ENCODE results near the gene HSD17B13.

HSD17B13 gene

GRCh38 chr4:87266986-87267385 lies 55.7 kb downstream of the HSD17B13 start:
- no peak for DNase-seq (ENCODE audit: low spot score)

GRCh38 chr4:87262886-87263285 lies 59.8 kb downstream of the HSD17B13 start:
- no peak for DNase-seq (ENCODE audit: low spot score)

GRCh38 chr4:87260477-87260876 lies 62.2 kb downstream of the HSD17B13 start:
- DNase-seq (ENCODE audit: low spot score): no peak

GRCh38 chr4:87258677-87259076 lies 64.0 kb downstream of the HSD17B13 start:
- no peak for DNase-seq (ENCODE audit: low spot score)

GRCh38 chr4:87257523-87257922 lies 65.2 kb downstream of the HSD17B13 start:
- peak; percentile 80 for DNase-seq (ENCODE audit: low spot score)

- no peak for DNase-seq (ENCODE audit: low spot score)
Measured at GRCh38 chr4:87255755-87256154, 66.9 kb downstream of the HSD17B13 start.
